ENCODE data around the gene TMEM69.

- TF ChIP-seq MAFK (IDR thresholded peaks at IDR 0.05; ENCODE audit: low read depth, low read length) (no peak), CTCF (conservative IDR thresholded peaks at IDR 0.05; ENCODE audit: low read depth, low read length) (no peak), POLR2A (IDR thresholded peaks at IDR 0.05; ENCODE audit: low read depth, low read length) (no peak), MAZ (IDR thresholded peaks at IDR 0.05; ENCODE audit: borderline replicate concordance, low read depth, low read length) (no peak)
Measured at GRCh38 chr1:45730780-45731319, 42.9 kb downstream of the TMEM69 start.
